GM12801 (cell line): ENCODE data around the gene PEAK1.

Experiments
- CTCF ChIP-seq: IDR thresholded peaks from one replicate; pipeline ENCODE4 v1.5.1; 2011; ENCODE audit warnings: control low read depth; ENCODE audit not compliant: insufficient read length; ENCODE audit errors: extremely low read depth

PEAK1 gene

GRCh38 chr15:77119446-77119845 is 300.5 kb downstream of the PEAK1 start:
- no peak for TF ChIP-seq CTCF

GRCh38 chr15:77118882-77119321 is 301.0 kb downstream of the PEAK1 start:
- TF ChIP-seq CTCF, result no peak

- no peak for TF ChIP-seq CTCF
Measured at GRCh38 chr15:77115179-77115578, 304.7 kb downstream of the PEAK1 start.

- no peak for TF ChIP-seq CTCF
Measured at GRCh38 chr15:77112838-77113504, 306.9 kb downstream of the PEAK1 start.

GRCh38 chr15:77111789-77112188 is 308.1 kb downstream of the PEAK1 start:
- TF ChIP-seq CTCF, result no peak

- no peak for TF ChIP-seq CTCF
Measured at GRCh38 chr15:77107531-77108355, 312.2 kb downstream of the PEAK1 start.

GRCh38 chr15:77107068-77107467 is 312.8 kb downstream of the PEAK1 start:
- TF ChIP-seq CTCF, result no peak
